Stimulated activated CD4-positive, alpha-beta T cell treated with anti-CD3 and anti-CD28 coated beads, Interleukin-1b, Interleukin-23, amount 100 ng/mL, for 4 hours (primary cell): Measurements from ENCODE around the gene PRKAG3.

Source experiments
- DNase-seq, 2 donors: peaks; one replicate each; pipeline ENCODE4 v3.0.0-alpha.2; 2020; ENCODE audit warnings: low read depth in 2 of 2

The PRKAG3 gene

GRCh38 chr2:218814540-218815243 lies 16.9 kb downstream of the PRKAG3 start:
- no peak for DNase-seq

- no peak for DNase-seq
Observed at GRCh38 chr2:218813771-218814460, 17.7 kb downstream of the PRKAG3 start.

- DNase-seq, result no peak
Observed at GRCh38 chr2:218812861-218813260, 18.7 kb downstream of the PRKAG3 start.

DNA sequence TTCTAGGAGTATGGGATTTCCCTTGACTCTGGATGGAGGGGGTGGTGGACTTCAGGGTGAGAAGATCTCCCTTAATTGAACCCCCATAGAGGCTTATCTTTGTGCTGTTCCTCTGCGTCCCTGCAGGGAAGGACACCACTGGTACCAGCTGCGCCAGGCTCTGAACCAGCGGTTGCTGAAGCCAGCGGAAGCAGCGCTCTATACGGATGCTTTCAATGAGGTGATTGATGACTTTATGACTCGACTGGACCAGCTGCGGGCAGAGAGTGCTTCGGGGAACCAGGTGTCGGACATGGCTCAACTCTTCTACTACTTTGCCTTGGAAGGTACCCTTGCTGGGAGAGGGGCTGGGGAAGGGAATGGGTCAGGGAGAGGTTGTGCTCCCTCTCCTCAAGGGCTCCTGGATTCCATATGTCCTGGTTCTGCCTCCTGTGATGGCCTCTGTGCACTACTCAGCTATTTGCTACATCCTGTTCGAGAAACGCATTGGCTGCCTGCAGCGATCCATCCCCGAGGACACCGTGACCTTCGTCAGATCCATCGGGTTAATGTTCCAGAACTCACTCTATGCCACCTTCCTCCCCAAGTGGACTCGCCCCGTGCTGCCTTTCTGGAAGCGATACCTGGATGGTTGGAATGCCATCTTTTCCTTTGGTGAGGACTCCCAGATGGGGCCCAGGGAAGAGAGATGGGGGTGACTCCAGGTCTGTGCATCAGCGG lies 19.3 kb downstream of the PRKAG3 start:
- no peak for DNase-seq

- DNase-seq, result no peak
Observed at GRCh38 chr2:218811382-218811781, 20.2 kb downstream of the PRKAG3 start.

DNA sequence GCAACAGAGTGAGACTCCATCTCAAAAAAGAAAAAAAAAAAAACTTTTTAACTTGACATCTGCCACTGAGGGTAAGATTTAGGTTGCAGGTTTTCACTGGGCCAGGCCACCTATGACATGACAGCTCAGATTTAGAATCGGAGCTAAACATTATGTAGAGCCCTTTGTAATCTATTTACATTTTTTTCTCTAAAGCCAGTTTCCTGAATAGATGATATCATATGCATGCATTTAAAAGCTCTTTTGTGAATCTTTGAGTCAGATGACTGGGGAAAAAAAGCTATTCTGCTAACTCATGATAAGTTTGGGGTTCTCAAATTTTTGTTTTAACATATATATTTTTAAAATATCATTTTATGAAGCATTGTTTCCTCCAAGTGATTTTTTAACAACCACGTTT lies 21.3 kb downstream of the PRKAG3 start:
- no peak for DNase-seq

DNA sequence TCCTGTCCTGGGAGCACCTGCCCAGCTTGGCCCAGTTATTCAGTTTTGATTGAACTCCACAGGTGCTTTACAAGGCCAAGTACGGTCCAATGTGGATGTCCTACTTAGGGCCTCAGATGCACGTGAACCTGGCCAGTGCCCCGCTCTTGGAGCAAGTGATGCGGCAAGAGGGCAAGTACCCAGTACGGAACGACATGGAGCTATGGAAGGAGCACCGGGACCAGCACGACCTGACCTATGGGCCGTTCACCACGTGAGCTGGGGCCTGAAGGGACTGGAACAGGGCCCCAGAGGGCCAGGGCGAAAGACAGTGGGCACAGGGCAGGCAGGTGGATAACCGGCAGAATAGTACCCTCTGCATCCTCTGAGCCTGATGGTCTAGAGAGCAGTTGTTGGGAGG lies 22.1 kb downstream of the PRKAG3 start:
- DNase-seq, result no peak

GRCh38 chr2:218807626-218808025 lies 24.0 kb downstream of the PRKAG3 start:
- DNase-seq, result no peak

GRCh38 chr2:218806346-218806978 lies 25.1 kb downstream of the PRKAG3 start:
- no peak for DNase-seq

- DNase-seq, result no peak
Observed at GRCh38 chr2:218805627-218806026, 26.0 kb downstream of the PRKAG3 start.

- no peak for DNase-seq
Observed at GRCh38 chr2:218804817-218805216, 26.8 kb downstream of the PRKAG3 start.

DNA sequence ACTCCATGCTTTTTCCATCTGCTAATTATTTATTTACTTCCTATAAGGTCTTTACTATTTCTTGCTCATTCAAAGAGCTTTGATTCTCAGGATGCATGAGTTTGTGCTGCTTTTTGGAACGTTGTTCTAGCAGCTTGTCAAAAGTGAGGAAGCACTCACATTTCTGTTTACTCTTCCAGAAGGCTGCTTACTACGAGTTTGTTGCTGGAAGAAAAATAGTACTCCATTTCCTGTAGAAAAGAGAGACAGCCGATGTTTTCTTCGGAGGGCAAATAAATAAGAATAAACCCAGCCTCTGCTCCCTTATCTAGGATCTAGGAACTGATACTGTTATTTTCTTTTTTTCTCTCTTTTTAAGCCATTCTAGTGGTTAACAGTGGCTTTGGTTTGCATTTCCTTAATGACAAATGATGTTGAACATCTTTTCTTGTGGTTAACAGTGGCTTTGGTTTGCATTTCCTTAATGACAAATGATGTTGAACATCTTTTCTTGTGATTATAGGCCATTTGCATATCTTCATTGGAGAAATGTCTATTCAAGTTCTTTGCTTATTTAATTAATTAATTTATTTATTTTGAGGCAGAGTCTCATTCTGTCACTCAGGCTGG lies 29.1 kb downstream of the PRKAG3 start:
- no peak for DNase-seq

GRCh38 chr2:218799990-218800389 lies 31.6 kb downstream of the PRKAG3 start:
- DNase-seq, result no peak

DNA sequence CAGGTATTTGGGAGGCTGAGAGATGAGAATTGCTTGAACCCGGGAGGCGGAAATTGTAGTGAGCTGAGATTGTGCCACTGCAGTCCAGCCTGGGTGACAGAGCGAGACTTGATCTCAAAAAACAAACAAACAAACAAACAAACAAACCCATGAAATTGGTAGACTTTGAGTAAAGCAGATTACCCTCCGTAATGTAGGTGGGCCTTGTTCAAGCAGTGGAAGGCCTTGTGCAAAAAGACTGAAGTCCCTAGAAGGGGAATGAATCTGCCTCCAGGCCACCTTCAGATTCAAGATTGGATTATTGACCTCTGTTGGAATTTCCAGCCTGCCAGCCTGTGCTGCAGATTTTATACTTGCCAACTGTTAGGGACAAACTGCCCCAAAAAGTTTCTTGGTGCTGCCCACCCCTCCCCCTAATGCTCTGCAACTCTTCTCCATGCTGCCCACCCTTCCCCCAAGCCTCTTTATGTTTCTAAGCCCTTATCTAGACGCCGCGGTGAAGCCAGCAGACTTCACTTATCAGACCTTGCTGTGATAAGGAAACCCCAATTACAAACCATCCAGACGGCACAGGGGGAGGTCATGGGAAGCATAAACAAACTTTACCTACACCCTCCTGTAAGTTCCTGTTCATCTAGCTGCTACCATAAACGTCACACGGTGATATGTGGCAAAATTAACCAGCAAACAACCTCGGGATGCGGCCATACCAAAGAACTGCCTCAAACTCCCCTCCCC lies 32.7 kb downstream of the PRKAG3 start:
- no peak for DNase-seq

GRCh38 chr2:218796691-218797090 lies 34.9 kb downstream of the PRKAG3 start:
- no peak for DNase-seq

DNA sequence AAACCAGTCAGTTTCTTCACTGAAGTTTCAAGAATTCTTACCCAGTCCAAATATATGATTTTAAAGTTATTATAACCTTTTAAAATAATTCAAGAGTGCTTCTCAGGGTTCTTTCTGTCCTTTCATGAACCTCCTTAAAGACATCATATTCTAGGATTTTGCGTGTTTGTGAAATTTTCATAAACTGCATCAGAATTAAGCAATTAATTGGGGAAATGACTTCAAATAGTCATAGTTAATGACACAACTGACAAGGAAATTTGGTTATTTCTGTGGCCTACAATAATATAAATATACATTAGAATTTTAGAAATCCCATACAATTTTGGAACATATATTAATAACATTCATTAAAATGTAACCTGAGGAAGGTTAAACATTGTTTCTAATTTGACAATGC lies 39.2 kb downstream of the PRKAG3 start:
- DNase-seq, result no peak

- no peak for DNase-seq
Observed at GRCh38 chr2:218788529-218789255, 42.9 kb downstream of the PRKAG3 start.

DNA sequence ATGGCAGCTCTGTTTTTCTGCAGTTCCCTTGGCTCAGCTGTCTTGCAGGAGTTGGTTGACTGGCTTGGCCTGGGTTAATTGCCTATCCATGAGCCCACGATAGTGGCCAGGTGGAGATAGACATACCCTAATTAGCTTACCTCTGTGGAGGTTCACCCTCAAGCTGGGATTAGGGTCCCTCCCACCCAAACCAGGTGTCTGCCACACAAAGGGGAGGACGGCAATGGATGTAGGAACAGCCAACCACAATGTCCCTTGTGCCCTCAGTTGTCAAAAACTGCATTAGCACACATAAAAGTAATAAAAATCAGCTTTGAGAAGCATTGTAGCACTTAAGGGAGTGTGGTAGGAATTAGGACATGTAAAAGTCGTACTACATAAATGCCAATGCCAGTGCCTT lies 45.5 kb downstream of the PRKAG3 start:
- DNase-seq, result no peak

DNA sequence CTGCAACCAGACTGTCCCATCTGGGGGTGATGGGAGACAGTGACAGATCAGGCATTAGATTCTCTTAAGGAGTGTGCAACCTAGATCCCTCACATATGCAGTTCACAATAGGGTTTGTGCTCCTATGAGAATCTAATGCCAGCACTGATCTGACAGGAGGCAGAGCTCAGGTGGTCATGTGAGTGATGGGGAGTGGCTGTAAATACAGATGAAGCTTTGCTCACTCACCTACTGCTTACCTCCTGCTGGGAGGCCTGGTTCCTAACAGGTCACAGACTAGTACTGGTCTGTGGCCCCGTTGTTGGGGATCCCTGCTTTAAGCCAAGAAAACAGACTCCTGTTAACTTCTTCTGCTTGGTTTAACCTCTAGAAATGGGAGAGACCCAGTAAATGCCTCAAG lies 46.5 kb downstream of the PRKAG3 start:
- DNase-seq, result no peak

DNA sequence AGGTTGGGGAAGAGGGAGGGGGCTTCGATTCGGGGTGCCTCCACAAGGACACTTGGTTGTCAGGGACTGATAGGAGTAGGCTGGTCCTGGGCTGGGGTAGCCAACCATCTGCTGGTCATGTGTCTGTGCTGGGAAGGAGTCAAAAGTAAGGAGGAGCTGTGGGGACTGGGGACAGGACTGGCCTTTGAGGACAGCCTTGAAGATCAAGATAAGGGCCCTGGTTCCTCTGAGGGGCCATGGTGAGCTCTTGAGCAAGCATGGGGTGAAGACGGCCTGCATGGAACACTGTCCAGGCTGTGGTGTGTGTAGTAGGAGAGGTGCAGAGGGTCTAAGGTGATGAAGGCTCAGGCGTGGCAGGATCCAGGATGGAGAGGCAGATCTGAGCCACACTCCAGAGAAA lies 47.9 kb downstream of the PRKAG3 start:
- DNase-seq, result no peak

DNA sequence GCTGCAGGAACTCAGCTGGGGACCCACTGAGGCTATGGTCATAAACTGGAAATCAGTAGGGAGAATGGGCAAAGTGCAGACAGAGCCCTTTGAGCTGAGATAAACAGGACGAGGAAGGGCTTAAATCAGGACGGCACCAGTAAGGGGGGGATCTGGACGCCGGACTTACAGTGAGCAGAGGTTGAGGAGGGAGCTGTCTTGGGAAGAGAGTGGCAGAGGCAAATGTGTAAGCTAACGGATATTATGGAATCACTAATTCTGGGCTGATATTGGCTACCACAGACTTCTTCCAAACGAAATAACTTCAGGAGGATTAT lies 49.1 kb downstream of the PRKAG3 start:
- DNase-seq, result no peak
